AML-193 (cell line): ENCODE results near the gene SLAIN1.

Experiments used
- DNase-seq, 2 experiments: peaks; one replicate each; lab custom pipeline; 2025; lab: John Stamatoyannopoulos, UW

SLAIN1 gene

DNA sequence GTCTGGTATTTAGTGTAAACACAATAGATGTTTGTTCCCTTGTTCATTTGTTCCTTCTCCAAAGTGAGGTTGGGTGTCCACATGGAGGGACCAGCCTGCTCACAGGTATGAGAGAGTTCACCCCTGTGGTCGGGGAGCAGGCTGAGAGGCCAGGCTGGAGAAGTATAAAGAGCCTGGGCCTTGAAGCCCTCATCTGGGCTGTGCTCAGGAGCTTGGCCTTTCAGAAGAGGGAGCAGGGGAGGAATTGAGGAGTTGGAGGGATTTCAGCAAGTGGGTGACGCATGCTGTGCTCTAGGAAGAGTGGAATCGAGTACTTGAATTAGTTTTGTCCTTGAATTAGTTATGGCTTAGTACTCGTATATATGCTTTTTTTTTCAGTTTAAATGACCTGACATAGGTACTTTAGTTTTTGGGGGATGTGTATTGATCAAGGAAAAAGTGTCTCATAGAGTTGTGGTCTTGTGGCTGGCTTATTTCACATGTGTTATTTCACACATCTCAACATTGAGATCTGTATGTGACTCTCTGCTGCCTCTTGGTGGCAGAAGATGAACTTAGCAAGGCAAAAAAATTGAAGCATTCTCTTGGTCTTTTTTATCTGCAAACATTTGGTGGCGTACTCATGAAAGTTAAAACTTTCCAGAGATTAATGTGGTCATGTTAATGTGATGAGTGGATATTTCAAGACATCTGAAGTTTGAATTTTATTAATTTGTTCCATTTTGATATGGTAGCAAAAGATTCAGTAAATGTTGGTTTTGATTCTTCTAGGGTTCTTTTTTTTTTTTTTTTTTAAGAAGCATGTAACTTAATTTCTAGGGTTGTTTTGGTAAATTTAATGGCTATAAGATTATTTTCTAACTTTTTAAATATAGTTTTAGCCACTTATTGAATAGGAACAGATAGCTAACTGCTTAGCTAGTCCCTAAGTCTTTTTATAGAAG lies 54.3 kb downstream of the SLAIN1 start:
- DNase-seq = peak; percentile 57 to 80

DNA sequence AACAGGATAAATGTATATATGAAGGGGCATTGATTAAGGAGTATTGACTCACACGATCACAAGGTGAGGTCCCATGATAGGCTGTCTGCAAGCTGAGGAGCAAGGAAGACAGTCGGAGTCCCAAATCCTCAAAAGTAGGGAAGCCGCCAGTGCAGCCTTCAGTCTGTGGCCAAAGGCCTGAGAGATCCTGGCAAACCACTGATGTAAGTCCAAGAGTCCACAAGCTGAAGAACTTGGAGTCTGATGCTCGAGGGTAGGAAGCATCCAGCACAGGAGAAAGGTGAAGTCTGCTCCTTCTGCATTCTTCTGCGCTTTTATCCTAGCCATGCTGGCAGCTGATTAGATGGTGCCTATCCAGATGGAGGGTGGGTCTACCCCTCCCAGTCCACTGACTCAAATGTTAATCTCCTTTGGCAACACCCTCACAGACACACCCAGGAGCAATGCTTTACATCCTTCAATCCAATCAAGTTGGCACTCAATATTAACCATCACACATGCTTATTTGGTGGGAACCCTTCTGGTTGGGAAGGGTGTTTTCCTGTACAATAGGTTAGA lies 55.1 kb downstream of the SLAIN1 start:
- DNase-seq = no peak

DNA sequence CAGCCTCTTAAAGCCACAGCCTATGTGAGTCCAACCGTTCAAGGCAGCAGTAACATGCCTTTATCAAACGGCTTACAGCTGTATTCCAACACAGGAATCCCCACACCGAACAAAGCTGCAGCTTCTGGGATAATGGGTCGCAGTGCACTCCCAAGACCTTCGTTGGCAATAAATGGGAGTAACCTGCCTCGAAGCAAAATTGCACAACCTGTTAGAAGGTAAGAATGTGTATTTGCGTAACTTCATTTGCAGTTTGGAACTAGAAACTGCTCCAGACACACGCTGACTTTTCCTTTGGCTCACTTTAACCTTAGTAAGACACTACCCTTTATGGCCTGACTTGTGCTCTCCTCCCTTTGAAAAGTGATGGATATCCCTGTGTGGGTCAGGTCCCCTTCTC lies 63.4 kb downstream of the SLAIN1 start:
- no peak for DNase-seq

DNA sequence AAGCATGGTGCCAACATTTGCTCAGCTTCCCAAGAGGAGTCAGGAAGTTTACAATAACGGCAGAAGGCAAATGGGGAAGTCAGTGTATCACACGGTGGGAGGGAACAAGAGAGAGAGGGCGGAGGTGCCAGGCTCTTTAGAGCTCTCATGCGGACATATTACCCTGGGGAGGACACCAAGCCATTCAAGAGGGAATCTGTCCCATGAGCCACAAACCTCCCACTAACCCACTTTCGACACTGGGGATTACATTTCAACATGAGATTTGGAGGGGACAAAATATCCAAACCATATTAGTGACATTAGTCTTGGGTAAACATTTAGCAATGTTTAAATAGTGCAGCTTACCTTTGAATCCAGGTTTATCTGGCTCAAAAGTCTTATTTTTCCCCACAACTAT lies 69.9 kb downstream of the SLAIN1 start:
- no peak for DNase-seq

DNA sequence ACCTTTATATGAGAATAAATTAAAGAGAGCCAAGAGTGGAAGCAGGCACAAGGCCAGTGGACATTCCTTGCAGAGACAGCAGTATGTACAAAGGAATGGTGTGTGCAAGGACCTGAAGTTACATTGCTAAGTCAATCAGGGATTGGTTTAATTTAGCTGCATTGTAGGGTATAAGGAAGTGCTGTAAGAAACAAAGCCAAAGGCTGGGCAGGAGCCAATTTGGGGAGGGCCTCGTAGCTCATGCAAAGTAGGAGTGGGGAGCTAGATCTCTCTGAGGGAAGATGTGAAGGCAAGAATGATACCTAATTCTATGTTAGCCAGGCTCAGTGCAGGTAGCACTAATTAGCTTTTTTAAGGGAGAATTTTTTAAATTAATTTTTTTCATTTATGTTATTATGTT lies 76.7 kb downstream of the SLAIN1 start:
- no peak for DNase-seq

DNA sequence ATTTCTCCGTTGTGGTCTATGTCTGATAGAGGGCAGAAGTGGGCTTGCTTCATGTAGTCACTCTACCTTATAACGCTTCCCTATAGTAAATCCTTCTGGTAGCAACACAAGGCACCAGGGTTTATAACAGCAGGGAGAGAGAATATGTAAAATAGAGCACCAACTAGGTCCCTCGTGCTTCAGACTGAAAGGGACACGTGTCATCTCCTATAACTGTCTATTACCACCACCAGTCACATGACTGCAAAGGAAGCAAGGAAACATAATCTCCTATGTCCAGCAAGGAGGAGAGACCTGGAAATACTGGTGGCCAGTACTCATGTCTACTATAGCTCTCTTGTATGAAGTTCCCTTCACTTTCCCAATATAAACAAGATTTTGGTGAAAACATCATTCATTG lies 79.2 kb downstream of the SLAIN1 start:
- DNase-seq = no peak

DNA sequence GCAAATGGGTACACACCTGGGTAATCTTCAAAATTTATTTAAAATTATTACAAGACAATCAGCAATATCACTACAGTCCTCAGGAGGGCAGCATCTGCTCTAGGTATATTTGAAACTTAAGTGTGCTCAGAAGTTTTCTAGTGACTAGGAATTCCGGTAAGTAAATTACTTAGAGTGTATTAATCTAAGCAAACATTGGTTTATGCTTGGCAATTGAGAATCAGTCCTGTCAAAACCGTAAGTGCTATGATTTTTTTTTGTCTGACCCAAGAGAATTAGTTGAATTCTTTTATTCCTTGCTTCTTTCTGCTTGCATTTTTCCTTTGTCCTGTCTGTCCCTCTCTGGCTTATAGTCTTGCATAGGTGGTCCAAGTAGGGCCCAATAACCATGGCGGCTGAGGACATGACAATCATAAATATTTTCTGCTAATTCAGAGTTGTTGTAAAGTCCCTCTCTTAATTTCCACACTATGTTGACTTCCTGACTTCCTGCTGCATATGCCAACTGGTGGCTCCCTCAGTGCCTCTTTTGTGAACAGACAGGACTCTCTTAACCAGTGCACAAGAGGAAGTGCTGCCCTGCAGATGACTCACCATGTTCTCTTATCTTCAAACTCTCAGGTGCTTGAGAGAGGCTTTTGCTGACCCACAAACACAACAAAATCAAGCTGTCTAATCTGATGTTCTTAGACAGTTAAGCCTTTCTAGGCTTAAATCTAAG lies 82.2 kb downstream of the SLAIN1 start:
- DNase-seq = peak; percentile 88 to 92

DNA sequence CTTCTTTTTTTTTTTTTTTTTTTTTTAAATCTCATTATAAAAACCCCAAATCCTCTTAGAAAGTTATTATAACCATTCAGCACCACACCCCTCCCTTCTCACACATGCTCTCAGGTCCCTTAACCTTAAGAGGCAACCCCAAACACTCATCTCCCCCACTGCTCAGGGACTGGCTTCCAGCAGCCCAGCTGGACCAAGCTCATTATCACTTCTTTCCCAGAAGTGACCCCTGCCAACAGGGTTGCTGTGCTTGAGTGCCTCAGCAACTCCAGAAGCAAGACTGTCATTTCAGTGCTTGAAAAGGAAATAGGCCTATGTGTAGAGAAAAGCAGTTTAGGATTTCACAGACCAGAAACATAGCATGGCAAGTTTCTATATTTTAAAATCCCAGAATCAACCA lies 84.3 kb downstream of the SLAIN1 start:
- no peak for DNase-seq

DNA sequence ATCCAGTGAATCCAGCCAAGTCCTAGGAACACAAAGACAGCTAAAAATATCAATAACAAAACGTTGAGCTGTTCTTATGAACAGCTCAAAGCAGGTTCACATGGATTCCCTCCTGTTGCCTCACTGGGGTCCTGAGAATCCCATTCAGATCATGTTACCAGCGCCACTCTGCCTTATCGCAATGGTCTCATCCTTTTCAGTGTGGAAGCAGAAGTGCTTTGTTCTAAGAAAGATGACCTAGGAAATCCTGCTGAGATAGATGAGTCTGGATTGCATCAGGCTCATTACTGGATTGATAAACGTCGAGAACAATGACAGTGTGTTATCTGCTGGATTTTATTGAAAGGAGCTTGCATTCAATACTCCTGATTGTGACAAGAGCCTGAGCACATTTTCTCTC lies 87.0 kb downstream of the SLAIN1 start:
- DNase-seq = no peak

DNA sequence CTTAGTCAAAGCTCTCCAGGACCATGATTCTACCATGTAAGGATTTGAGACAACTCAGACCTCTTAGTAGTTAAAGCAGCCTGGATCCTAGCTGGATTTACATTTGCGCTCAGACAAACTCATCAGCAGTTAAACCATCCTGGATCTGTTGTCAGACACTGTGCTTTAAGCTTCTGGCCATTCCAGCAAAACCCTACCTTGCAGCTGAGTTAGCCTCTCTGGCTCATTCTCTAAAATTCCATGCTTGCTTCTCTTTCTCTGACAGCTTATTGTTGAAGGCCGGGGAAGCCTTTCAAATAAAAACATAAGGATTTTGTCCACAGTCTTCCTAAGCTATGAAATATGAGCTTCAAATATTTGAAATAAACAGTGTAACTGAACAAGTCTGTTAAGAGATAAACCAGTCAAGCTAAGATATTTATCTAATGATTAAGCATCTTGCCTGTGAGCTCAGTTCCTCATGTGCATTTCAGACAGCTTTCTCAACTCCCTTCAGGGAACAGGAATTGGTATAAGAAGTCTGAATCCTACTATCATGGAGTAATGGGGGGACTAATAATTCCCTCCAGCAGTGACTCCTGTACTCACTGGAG lies 89.3 kb downstream of the SLAIN1 start:
- DNase-seq = no peak

DNA sequence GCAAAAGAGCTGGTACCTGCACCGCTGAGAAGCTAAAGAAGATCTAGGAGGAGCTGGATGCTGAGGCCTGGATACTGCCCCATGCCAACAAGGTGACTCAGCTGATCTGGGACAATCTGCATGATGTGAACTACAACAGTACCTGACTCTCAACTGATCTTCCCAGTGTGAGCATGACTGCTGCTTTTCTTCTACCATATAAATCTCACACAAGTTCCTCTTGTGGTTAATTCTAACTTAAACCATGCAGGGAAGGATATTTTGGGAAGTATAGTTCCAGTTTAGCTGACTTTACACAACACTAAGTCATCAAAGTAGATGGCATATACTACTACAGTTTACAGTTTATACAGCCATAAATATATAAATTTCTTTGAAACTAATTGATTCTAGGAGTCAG lies 91.9 kb downstream of the SLAIN1 start:
- DNase-seq = peak; percentile 17 to 48

DNA sequence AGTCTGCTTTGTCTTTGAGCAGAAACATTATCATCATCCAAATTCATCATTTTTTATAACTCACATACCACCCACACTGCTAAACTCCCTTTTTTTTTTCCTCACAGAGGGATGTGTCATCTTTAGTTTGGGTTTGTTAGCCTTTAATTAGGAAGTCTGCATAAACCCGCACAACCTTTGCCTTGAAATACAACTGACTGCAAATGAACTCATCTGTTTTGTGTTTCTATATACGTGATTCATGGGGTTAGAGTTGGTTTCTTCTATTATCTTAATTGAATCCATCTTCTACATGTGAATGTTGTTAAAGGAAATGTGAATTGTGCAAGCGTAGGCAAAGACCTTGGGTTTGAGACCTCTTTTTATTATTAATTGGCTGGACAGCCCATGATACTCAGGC lies 102.7 kb downstream of the SLAIN1 start:
- DNase-seq = no peak

DNA sequence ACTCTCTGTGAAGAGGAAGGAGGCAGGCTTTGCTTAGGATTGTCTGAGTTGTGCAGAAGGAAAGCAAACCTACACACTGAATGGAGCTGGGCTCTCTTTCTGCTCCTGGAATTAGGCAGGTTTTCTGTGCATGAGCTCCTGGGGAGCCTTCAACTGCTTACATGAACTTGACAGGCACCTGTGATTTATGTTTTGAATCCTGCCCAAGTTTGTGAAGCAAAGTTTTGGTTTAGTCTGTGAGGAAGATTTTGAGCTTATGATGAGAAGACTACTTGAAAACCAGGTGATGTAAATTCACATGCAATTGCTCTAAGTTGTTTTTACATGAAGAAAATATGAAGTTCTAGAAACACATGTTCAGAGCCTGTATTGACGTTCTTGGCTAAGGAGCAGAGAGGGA lies 109.0 kb downstream of the SLAIN1 start:
- DNase-seq = no peak

DNA sequence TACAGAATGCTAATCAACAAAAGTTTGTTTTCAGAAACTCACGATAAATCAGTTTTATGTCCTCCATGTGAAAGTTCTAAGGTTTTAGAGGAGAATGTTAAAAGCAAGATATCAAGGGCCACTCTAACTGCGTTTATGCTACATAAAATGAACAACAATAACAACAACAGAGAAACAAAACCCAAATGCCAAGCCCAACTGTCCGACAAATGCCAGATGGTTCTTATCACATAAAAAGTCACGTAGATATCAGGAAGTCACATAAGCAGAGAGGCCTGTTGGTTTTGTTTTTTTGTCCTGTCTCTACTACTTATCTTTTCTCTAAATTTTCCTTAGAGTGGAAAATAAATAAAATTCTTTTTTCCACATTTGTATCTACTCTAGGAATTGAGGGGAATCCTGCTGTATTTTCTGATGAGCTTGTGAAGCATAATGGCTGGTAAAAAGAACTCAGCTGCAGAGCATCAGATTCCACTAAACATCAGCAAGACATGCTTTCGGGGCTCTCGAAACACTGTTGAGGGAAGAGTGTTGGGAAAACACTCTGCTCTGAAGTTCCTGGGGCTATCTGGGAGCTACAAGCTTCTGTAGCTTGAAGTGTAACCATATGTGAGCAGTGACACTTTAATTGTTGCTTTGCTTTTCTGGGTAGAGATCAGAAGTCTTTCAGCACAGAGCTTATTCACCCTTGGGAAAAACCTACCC lies 110.1 kb downstream of the SLAIN1 start:
- DNase-seq = no peak

DNA sequence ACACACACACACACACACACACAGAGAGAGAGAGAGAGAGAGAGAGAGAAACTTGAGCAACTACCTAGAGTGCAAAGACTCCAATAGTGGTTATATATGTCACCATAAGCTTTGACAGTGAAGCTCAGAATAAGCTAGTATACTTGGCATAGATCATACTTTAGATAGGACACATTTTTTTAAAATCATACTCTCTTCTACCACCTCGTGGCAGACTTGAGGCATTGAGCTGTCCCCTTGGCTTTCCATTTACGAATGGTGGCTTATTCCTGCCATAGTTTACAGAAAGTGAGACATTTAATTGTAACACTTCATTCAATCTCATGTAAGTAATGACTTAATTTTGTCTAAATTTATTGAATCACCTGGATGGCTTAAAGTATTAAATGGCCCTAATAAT lies 112.9 kb downstream of the SLAIN1 start:
- DNase-seq = peak; percentile 83 to 85

DNA sequence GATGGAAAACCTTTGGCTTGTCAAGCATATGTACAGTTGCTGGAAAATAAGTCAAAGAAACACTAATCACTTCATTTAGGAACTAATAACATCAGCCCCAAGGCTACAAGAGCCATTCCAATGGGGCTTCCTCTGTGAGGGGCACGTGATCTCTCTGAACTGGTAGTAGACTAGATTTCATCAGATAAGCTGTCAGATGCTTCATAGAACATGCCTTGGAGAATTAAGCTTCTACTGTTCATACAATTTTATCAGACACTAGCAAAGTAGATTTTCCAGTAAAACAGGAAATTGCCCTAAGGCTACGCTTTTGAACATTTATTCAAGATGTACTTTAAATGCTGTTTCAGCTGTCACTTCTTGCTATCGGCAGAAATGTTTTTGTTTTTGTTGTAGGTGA lies 113.4 kb downstream of the SLAIN1 start:
- no peak for DNase-seq

DNA sequence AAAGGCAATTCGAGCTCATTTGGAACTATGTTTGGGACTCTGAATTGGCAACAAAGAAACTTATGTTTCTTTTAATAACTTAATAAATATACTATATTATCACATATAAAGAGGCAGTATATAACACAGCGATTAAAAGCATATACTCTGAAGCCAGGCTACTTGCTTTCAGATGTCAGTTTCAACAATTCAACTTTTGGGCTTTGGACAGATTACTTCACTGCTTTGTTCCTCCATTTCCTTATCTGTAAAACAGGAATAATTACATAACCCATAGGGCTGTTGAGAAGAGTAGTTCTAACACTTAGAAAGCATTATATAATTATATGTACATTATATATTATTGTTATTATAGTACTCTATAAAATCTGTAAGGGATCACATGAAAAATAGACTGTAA lies 113.9 kb downstream of the SLAIN1 start:
- DNase-seq = peak; percentile 20 to 25

DNA sequence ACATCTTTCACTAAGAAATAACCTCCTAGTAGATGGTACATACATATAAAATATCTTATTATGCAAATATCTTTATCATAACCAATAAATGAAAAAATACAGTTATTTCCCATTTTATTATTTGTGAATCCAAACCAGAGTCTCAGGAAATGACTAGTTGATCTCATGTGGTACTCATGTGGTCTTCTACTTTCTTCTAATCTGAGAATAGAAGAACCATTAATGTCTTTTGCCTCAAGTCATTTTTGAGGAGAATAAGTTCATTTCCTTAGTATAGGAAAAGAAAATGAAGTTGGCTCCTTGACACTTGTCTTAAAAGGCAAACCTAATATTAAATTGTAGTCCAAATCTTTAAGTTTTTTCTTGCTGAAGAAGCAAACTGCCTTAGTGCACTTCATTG lies 114.5 kb downstream of the SLAIN1 start:
- no peak for DNase-seq
